Osteoblast (primary cell): ENCODE data around the gene ATG7. TPM values are rescaled to one million over a fixed set of nuclear protein-coding genes. Genes with fewer than 3 reads are reported as not detected.

ENCODE experiments used
- DNase-seq: peaks from one replicate; pipeline ENCODE4 v3.0.0; 2011; ENCODE audit warnings: low spot score, mixed read lengths; ENCODE audit not compliant: insufficient read length; ENCODE audit errors: missing footprints
- H2AFZ ChIP-seq: 2 replicates; pipeline ENCODE4 v1.6.0; 2011; ENCODE audit warnings: mild to moderate bottlenecking, low read length
- H3K27ac ChIP-seq: 2 replicates; pipeline ENCODE4 v1.5.1; 2011; ENCODE audit warnings: mild to moderate bottlenecking, low read depth, low read length, moderate library complexity
- H3K27me3 ChIP-seq: 2 replicates; pipeline ENCODE4 v1.6.0; 2012; ENCODE audit warnings: mild to moderate bottlenecking, control low read depth, inconsistent platforms, low read length, moderate library complexity; ENCODE audit not compliant: insufficient read depth
- H3K36me3 ChIP-seq: 2 replicates; pipeline ENCODE4 v1.5.1; 2011; ENCODE audit warnings: mild to moderate bottlenecking, low read length, control low read depth, moderate library complexity; ENCODE audit not compliant: insufficient read depth
- H3K4me1 ChIP-seq: 2 replicates; pipeline ENCODE4 v1.5.1; 2011; ENCODE audit warnings: mild to moderate bottlenecking, low read length, control low read depth, moderate library complexity; ENCODE audit not compliant: insufficient read depth
- H3K4me2 ChIP-seq: 2 replicates; pipeline ENCODE4 v1.6.0; 2011; ENCODE audit warnings: mild to moderate bottlenecking, low read length; ENCODE audit not compliant: insufficient read depth
- H3K4me3 ChIP-seq: fragments of 200-600 bp; sonication (generic); 3 replicates; pipeline ENCODE4 v1.5.1; 2012; ENCODE audit warnings: mild to moderate bottlenecking, low read length, inconsistent platforms; ENCODE audit not compliant: insufficient read depth
- H3K79me2 ChIP-seq: 2 replicates; pipeline ENCODE4 v1.6.0; 2012; ENCODE audit warnings: mild to moderate bottlenecking, low read length, control low read depth, inconsistent platforms; ENCODE audit not compliant: insufficient read depth
- H3K9me3 ChIP-seq: 2 replicates; pipeline ENCODE4 v1.5.1; 2011; ENCODE audit warnings: low read depth, low read length, control low read depth
- H4K20me1 ChIP-seq: 2 replicates; pipeline ENCODE4 v1.6.0; 2012; ENCODE audit warnings: mild to moderate bottlenecking, low read length, control low read depth; ENCODE audit not compliant: insufficient read depth
- CTCF ChIP-seq: IDR thresholded peaks from 2 replicates; pipeline ENCODE4 v1.5.1; 2011; ENCODE audit warnings: mild to moderate bottlenecking, low read depth, low read length, moderate library complexity; ENCODE audit errors: extremely low read depth
- total RNA-seq: library from RNA; depleted of rRNA; stranded (reverse); fragments of >200 nt; gene quantifications from 2 replicates; pipeline ENCODE4 v1.2.3, GENCODE V29; 2012

ATG7 gene
- total RNA-seq, 1 donor, result 93.4 TPM

- no peak for DNase-seq
- H3K27ac ChIP-seq, result peak overlapping the region; percentile 94
- H3K4me2 ChIP-seq, result peak overlapping the region; percentile 90
- no peak for TF ChIP-seq CTCF
- no peaks in the 10 kb centered on the region for H3K9me3 ChIP-seq
- H3K36me3 ChIP-seq, result peaks cover 16% of the 10 kb centered on the region
- H3K4me3 ChIP-seq, result no peak overlapping the region
- no peaks in the 10 kb centered on the region for H3K27me3 ChIP-seq
- H3K79me2 ChIP-seq, result peaks cover 96% of the 10 kb centered on the region
- peaks cover 61% of the 10 kb centered on the region for H3K4me1 ChIP-seq
- H2AFZ ChIP-seq, result no peak overlapping the region
- peaks cover 22% of the 10 kb centered on the region for H4K20me1 ChIP-seq
Observed at GRCh38 chr3:11583235-11583634, 311.0 kb downstream of the ATG7 start.

GRCh38 chr3:11583638-11584046 is 311.4 kb downstream of the ATG7 start:
- H3K27ac ChIP-seq, result peak overlapping the region; percentile 94
- peaks cover 22% of the 10 kb centered on the region for H4K20me1 ChIP-seq
- no peak for DNase-seq

DNA sequence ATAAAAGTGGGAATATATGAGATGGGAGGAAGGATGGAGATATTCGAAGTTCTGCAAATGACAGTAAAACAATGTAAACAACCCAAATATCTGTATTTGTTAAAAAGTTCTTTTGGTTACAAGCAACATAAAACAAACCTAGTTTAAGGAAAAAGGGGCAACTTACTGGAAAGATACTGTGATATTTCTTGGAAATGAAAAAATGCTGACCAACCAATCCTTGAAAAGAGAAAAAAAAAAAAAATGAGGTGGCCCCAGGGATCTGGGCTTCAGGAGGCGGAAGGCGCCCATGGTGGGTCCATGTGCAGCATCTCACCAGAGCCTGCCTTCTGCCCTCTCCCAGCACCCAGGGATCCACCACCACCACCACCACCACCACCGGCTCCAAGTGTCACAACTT is 312.4 kb downstream of the ATG7 start:
- TF ChIP-seq CTCF, result no peak
- peaks cover 98% of the 10 kb centered on the region for H3K79me2 ChIP-seq
- peaks cover 22% of the 10 kb centered on the region for H4K20me1 ChIP-seq
- H3K4me1 ChIP-seq, result peaks cover 61% of the 10 kb centered on the region
- H2AFZ ChIP-seq, result no peak overlapping the region
- DNase-seq, result no peak
- H3K4me2 ChIP-seq, result no peak overlapping the region
- no peaks in the 10 kb centered on the region for H3K9me3 ChIP-seq
- peak overlapping the region; percentile 94 for H3K27ac ChIP-seq
- H3K4me3 ChIP-seq, result no peak overlapping the region
- H3K36me3 ChIP-seq, result peaks cover 21% of the 10 kb centered on the region
- no peaks in the 10 kb centered on the region for H3K27me3 ChIP-seq

More at GRCh38 chr3:11583638-11584046, 311.4 kb downstream of the ATG7 start:
- Histone ChIP-seq H3K4me2 (peak overlapping the region; percentile 90), H3K4me3 (no peak overlapping the region), H3K27me3 (no peaks in the 10 kb centered on the region), H3K4me1 (peaks cover 61% of the 10 kb centered on the region), H3K36me3 (peaks cover 20% of the 10 kb centered on the region), H2AFZ (no peak overlapping the region), H3K9me3 (no peaks in the 10 kb centered on the region), H3K79me2 (peaks cover 97% of the 10 kb centered on the region)
- TF ChIP-seq CTCF, result no peak

DNA sequence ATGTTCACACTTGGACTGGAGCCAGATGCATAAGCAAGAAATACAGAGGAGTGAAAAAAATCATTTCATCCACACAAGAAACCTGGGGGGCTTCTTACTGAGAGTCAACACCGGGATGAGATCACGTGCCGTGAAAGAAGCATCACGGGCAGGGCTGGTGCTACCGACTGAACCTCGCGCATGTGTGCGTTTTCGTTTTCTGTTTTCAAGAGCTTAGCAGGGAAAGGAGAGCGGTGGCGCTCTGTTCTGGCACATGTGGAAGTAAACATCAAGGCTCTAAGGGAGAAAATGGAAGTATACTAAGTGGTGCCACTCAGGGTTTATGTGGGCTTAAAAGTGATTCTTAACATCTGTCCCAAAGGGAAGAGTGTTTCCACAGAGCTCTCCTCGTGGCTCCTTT is 315.6 kb downstream of the ATG7 start:
- no peak for TF ChIP-seq CTCF
- Histone ChIP-seq H3K27me3 (no peaks in the 10 kb centered on the region), H3K4me3 (no peak overlapping the region), H3K4me2 (peak overlapping the region; percentile 12), H2AFZ (no peak overlapping the region), H3K27ac (peak overlapping the region; percentile 43), H3K9me3 (no peaks in the 10 kb centered on the region), H3K4me1 (peaks cover 64% of the 10 kb centered on the region), H3K79me2 (peaks cover 99% of the 10 kb centered on the region), H3K36me3 (peaks cover 24% of the 10 kb centered on the region), H4K20me1 (peaks cover 25% of the 10 kb centered on the region)
- no peak for DNase-seq
